ENCODE measurements around the gene LSAMP. TPM values are rescaled to one million over a fixed set of nuclear protein-coding genes. Genes with fewer than 3 reads are reported as not detected.

LSAMP gene
- total RNA-seq, 1 experiment from 2014 or later: 5.7 TPM

DNA sequence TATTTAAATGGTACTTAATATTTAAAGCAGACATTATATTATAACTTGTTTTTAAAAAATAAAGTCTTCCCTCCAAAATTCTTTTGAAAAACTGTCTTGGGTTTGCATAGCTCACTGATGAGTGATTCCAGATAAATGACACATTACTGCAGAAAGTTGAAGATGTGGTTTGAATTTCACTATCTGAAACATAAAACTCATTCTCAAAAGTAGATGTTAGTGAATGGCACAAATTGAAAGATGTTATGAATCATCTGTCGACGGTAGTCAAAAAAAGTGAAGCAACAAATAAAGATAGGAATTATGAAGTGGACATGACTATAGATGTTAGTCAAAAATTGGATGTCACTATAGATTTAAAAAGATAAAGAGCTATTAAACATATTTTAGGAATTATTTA is 541.4 kb downstream of the LSAMP start:
- ATAC-seq (no peak), DNase-seq (ENCODE audit: low spot score) (no peak)
- TF ChIP-seq ATF1 (CRISPR knock-in tag; IDR thresholded peaks at IDR 0.05) (no peak), MXD4 (CRISPR knock-in tag; IDR thresholded peaks at IDR 0.05; ENCODE audit: borderline replicate concordance) (no peak), SMAD3 (CRISPR knock-in tag; IDR thresholded peaks at IDR 0.05; ENCODE audit: borderline replicate concordance) (no peak), EMX1 (CRISPR knock-in tag; IDR thresholded peaks at IDR 0.05) (no peak), OVOL2 (CRISPR knock-in tag; IDR thresholded peaks at IDR 0.05; ENCODE audit: borderline replicate concordance) (no peak), ELF4 (CRISPR knock-in tag; IDR thresholded peaks at IDR 0.05; ENCODE audit: low read depth) (no peak)
- TF ChIP-seq, protein P1, sequence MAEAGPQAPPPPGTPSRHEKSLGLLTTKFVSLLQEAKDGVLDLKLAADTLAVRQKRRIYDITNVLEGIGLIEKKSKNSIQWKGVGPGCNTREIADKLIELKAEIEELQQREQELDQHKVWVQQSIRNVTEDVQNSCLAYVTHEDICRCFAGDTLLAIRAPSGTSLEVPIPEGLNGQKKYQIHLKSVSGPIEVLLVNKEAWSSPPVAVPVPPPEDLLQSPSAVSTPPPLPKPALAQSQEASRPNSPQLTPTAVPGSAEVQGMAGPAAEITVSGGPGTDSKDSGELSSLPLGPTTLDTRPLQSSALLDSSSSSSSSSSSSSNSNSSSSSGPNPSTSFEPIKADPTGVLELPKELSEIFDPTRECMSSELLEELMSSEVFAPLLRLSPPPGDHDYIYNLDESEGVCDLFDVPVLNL (CRISPR knock-in tag; IDR thresholded peaks at IDR 0.05; ENCODE audit: borderline replicate concordance, low read depth): no peak
- TF ChIP-seq, protein P2, sequence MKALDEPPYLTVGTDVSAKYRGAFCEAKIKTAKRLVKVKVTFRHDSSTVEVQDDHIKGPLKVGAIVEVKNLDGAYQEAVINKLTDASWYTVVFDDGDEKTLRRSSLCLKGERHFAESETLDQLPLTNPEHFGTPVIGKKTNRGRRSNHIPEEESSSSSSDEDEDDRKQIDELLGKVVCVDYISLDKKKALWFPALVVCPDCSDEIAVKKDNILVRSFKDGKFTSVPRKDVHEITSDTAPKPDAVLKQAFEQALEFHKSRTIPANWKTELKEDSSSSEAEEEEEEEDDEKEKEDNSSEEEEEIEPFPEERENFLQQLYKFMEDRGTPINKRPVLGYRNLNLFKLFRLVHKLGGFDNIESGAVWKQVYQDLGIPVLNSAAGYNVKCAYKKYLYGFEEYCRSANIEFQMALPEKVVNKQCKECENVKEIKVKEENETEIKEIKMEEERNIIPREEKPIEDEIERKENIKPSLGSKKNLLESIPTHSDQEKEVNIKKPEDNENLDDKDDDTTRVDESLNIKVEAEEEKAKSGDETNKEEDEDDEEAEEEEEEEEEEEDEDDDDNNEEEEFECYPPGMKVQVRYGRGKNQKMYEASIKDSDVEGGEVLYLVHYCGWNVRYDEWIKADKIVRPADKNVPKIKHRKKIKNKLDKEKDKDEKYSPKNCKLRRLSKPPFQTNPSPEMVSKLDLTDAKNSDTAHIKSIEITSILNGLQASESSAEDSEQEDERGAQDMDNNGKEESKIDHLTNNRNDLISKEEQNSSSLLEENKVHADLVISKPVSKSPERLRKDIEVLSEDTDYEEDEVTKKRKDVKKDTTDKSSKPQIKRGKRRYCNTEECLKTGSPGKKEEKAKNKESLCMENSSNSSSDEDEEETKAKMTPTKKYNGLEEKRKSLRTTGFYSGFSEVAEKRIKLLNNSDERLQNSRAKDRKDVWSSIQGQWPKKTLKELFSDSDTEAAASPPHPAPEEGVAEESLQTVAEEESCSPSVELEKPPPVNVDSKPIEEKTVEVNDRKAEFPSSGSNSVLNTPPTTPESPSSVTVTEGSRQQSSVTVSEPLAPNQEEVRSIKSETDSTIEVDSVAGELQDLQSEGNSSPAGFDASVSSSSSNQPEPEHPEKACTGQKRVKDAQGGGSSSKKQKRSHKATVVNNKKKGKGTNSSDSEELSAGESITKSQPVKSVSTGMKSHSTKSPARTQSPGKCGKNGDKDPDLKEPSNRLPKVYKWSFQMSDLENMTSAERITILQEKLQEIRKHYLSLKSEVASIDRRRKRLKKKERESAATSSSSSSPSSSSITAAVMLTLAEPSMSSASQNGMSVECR (CRISPR knock-in tag; IDR thresholded peaks at IDR 0.05; ENCODE audit: borderline replicate concordance): no peak
- TF ChIP-seq, protein P3, sequence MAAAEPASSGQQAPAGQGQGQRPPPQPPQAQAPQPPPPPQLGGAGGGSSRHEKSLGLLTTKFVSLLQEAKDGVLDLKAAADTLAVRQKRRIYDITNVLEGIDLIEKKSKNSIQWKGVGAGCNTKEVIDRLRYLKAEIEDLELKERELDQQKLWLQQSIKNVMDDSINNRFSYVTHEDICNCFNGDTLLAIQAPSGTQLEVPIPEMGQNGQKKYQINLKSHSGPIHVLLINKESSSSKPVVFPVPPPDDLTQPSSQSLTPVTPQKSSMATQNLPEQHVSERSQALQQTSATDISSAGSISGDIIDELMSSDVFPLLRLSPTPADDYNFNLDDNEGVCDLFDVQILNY (CRISPR knock-in tag; IDR thresholded peaks at IDR 0.05): no peak
- H3K27me3 Mint-ChIP-seq (ENCODE audit: low read depth): no peaks in the 10 kb centered on the region
- no peaks in the 10 kb centered on the region for H3K36me3 Mint-ChIP-seq
- peaks cover 3% of the 10 kb centered on the region; the same call in 1 of the 2 replicates for H3K9me3 Mint-ChIP-seq
- H3K27ac Mint-ChIP-seq: no peak overlapping the region
- H3K4me3 Mint-ChIP-seq: no peak overlapping the region
- peaks cover 15% of the 10 kb centered on the region for H3K4me1 Mint-ChIP-seq
- POLR2A ChIA-PET: no interaction called here
- CTCF ChIA-PET: no interaction called here

DNA sequence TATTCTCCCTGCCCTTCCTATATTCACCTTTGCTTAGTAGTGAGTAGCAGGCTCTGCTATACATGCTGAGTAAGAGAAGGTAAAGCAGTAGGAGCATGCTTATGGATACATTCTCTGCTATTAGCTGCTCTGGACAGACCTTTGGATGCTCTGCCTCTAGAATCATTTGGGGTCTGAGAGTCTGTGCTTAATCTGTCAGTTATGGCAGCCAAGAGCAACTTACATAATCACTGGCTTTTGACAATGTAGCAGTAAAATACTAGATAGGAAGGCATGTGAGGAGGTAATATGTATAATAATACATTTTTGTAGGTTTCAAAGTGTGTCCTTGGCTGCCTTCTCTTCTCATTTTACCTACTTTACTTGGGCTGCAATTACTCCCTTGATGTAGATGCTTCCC is 544.3 kb downstream of the LSAMP start:
- Mint-ChIP-seq H3K9me3 (peaks cover 3% of the 10 kb centered on the region; the same call in 1 of the 2 replicates), H3K4me1 (peaks cover 27% of the 10 kb centered on the region), H3K27ac (no peak overlapping the region), H3K36me3 (no peaks in the 10 kb centered on the region), H3K4me3 (no peak overlapping the region), H3K27me3 (ENCODE audit: low read depth) (no peaks in the 10 kb centered on the region)
- ATAC-seq (no peak), DNase-seq (ENCODE audit: low spot score) (no peak)
- ChIA-PET POLR2A (interaction anchor here (0.7 kb wide), 1 partner anchor 59 kb away, joined by 4 read pairs; no protein-coding TSS in a partner anchor), CTCF (no interaction called here)
- TF ChIP-seq, protein P4, sequence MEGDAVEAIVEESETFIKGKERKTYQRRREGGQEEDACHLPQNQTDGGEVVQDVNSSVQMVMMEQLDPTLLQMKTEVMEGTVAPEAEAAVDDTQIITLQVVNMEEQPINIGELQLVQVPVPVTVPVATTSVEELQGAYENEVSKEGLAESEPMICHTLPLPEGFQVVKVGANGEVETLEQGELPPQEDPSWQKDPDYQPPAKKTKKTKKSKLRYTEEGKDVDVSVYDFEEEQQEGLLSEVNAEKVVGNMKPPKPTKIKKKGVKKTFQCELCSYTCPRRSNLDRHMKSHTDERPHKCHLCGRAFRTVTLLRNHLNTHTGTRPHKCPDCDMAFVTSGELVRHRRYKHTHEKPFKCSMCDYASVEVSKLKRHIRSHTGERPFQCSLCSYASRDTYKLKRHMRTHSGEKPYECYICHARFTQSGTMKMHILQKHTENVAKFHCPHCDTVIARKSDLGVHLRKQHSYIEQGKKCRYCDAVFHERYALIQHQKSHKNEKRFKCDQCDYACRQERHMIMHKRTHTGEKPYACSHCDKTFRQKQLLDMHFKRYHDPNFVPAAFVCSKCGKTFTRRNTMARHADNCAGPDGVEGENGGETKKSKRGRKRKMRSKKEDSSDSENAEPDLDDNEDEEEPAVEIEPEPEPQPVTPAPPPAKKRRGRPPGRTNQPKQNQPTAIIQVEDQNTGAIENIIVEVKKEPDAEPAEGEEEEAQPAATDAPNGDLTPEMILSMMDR (IDR thresholded peaks at IDR 0.05): no peak
- TF ChIP-seq, protein P5, sequence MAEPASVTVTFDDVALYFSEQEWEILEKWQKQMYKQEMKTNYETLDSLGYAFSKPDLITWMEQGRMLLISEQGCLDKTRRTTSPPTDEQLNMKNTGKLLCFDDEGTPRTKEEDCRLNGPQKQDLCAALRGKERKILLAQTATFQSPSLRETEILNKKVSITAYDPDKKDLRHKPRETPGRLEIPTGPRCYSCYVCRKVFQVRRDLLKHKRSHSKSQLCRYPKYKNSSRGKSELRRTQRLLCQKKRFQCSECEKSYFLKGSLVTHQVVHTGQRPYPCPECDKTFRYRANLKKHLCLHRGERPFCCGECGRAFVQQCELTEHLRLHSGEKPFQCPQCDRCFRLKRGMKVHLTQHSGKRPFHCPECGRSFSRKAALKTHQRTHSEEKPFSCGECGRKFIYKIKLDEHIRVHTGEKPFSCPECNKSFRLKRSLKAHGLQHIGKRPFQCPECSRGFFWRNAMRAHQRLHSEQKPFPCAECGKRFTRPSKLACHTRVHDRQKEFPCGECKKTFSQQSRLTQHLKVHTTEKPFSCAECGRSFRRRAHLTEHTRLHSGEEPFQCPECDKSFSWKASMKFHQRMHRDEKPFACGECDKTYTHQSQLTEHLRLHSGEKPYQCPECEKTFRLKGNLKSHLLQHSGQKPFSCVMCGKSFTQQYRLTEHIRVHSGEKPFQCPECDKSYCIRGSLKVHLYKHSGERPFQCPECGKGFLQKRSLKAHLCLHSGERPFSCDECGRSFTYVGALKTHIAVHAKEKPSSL (CRISPR knock-in tag; conservative IDR thresholded peaks at IDR 0.05): no peak
- TF ChIP-seq, protein P6, sequence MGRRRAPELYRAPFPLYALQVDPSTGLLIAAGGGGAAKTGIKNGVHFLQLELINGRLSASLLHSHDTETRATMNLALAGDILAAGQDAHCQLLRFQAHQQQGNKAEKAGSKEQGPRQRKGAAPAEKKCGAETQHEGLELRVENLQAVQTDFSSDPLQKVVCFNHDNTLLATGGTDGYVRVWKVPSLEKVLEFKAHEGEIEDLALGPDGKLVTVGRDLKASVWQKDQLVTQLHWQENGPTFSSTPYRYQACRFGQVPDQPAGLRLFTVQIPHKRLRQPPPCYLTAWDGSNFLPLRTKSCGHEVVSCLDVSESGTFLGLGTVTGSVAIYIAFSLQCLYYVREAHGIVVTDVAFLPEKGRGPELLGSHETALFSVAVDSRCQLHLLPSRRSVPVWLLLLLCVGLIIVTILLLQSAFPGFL (CRISPR knock-in tag; IDR thresholded peaks at IDR 0.05; ENCODE audit: borderline replicate concordance): no peak
- TF ChIP-seq FOXP1 (CRISPR knock-in tag; IDR thresholded peaks at IDR 0.05; ENCODE audit: borderline replicate concordance) (no peak), ZNF423 (CRISPR knock-in tag; IDR thresholded peaks at IDR 0.05) (no peak), SMAD4 (CRISPR knock-in tag; IDR thresholded peaks at IDR 0.05) (no peak)
- TF ChIP-seq, protein P3 (CRISPR knock-in tag; IDR thresholded peaks at IDR 0.05): no peak
- TF ChIP-seq, protein P2 (CRISPR knock-in tag; IDR thresholded peaks at IDR 0.05; ENCODE audit: borderline replicate concordance): no peak
